ENCODE measurements around the gene MUC2.

GRCh38 chr11:1028616-1029015 is 46.1 kb upstream of the MUC2 start:
- TF ChIP-seq CTCF (IDR thresholded peaks at IDR 0.05) (no peak), EP300 (IDR thresholded peaks at IDR 0.05) (no peak), POLR2A (IDR thresholded peaks at IDR 0.05) (no peak)
